GM12874 (cell line): ENCODE data around the gene PDZD8.

Experiments
- CTCF ChIP-seq: IDR thresholded peaks from 2 replicates; pipeline ENCODE4 v1.5.1; 2011; ENCODE audit warnings: low read depth, mild to moderate bottlenecking, control low read depth, low read length, moderate library complexity; ENCODE audit not compliant: insufficient read depth

The PDZD8 gene

GRCh38 chr10:117311261-117311660 lies 64.0 kb downstream of the PDZD8 start:
- TF ChIP-seq CTCF = no peak

- TF ChIP-seq CTCF = no peak
Observed at GRCh38 chr10:117306674-117307073, 68.6 kb downstream of the PDZD8 start.

GRCh38 chr10:117300671-117301070 lies 74.6 kb downstream of the PDZD8 start:
- TF ChIP-seq CTCF = no peak

GRCh38 chr10:117299435-117299834 lies 75.8 kb downstream of the PDZD8 start:
- no peak for TF ChIP-seq CTCF

- TF ChIP-seq CTCF = no peak
Observed at GRCh38 chr10:117298219-117298618, 77.0 kb downstream of the PDZD8 start.

- no peak for TF ChIP-seq CTCF
Observed at GRCh38 chr10:117294735-117295134, 80.5 kb downstream of the PDZD8 start.

GRCh38 chr10:117294039-117294645 lies 81.1 kb downstream of the PDZD8 start:
- no peak for TF ChIP-seq CTCF
